HG02610 (cell line): Measurements from ENCODE around the gene RICTOR.
"Not testable (repeated sequence)": the region's sequence is repeated elsewhere in the genome, so short reads cannot be mapped to it uniquely, and the experiment has no call there.

ENCODE experiments used
- ATAC-seq: cut with Tn5 transposase; IDR thresholded peaks from one replicate; pipeline ENCODE4 v1.9.1; 2021; ENCODE audit warnings: mild to moderate bottlenecking, moderate library complexity; ENCODE audit not compliant: unreplicated experiment

The RICTOR gene

DNA sequence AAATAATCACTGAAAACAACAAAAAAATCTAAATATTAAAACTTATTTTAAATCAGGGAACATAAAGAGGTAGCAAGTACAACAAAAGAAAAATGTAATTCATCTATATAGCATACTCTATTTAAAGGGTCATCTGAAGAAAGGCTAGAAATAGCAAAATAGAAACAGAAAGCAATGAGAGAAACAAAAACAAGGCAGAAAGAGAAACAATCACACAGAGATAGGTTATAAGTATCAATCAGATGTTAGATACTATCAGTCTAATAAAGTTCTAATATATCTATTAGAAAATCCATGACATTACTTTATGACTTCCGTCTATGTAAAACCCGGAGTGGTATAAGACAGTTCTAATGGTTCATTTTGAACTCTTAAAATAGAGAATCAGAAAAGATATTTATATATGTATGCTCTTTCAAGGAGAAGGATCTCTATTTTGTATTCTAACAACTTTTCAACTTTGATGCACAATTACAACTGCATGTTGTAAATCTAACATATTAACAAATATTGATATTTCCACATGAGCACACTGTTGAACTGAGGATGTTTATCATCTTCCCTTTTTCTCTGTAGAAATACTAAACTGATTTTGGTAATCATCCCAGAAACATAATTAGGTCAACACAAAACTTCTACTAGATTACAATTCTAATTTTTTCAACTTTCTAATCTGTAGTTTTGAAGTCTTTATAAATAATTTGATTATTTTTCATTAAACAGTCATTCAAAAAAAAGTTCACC, 15.8 kb downstream of the RICTOR start:
- peak; percentile 84 for ATAC-seq

DNA sequence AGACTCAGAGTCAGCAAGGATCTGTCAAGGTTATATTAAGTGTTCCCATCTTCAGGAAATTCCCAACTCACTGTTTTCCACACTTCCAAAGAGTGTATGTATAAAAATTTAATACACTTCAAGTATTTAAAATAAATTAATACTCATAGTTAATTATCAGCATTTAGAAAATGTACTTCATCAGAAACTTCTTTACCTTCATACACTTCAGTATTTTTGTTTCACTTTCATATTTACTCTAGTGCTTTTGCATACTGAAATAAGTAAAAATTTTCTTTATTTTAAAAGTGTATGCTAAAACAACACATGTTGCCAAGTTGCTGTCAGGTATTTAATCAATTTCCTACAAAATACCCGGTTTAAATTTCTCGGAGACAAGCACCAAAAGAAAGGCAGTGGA, 16.5 kb downstream of the RICTOR start:
- ATAC-seq = peak; percentile 58

DNA sequence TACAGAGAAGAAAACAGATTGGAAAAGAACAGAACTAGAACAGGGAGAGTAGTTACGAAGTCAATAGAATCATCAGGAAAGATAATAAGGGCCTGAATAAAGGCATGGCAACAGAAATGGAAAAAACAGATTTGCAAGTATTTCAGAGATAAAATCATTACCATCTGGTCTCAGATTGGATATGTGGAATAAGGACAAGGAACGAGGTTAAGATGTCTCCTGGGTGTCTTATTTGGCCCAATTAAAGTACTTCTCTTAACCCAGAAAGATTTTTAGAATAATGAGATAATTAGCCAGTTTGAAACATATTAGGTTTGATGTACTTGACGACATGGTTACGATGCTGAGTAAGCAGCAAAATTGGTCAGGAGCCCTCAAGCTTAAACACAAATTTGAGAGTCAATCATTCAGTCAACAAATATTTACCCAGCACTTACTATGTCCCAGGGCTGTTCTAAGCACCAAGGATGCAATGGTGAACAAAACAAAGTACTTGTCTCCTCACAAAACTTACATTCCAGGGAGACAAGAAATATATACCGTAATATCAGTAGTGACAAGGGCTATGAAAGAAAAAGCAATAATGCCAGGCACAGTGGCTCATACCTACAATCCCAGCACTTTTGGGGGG, 18.3 kb downstream of the RICTOR start:
- no peak for ATAC-seq

DNA sequence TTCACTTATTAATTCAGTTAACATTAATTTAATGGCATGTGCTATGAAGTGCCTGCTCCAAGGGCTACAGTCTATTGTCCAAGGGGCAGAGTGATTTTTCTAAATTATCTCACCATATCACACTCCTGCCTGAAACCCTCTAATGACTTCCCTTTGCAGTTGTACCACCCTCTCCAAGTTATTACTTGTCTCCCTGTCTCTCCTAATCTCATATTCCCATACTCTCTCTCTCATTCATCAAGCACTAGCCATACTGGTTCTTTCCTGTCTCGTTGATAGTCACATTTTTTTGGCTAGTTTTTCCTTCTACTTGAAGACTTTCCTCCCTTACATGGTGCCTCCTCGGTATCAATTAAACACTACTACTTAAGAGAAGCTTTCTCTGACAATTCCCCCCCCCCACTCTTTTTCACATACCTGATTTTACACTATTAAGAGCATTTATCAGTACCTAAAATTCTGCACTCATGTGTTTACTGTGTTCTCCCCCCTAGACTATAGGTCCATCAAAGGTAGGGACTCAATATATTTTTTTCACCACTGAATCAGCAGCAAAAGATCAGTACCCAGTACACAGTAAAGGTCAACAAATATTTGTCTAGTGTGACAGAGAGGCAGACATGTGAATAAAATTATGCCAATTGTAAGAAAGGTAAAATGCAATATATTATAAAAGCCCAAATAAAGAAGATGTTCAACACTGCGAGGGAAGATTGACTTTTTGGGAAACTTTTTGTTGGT, 19.0 kb downstream of the RICTOR start:
- no peak for ATAC-seq

DNA sequence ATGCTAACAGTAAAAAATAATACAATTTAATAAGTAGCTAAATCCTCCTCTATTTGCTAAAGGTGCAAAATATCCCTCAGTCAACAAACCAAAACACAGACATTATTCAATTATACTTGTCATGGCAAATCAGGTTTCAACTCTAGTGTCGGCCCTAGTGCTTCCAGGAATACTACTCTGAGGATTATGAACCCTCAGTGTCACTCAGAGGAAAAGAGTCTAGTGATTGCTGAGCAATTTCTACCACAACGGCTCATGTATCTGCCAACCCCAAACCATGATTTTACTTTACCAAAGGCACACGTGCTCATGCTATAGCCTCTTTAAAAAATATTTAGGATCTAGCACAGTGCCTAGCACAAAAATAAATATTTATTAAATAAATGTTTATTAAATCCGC, 21.0 kb downstream of the RICTOR start:
- no peak for ATAC-seq

DNA sequence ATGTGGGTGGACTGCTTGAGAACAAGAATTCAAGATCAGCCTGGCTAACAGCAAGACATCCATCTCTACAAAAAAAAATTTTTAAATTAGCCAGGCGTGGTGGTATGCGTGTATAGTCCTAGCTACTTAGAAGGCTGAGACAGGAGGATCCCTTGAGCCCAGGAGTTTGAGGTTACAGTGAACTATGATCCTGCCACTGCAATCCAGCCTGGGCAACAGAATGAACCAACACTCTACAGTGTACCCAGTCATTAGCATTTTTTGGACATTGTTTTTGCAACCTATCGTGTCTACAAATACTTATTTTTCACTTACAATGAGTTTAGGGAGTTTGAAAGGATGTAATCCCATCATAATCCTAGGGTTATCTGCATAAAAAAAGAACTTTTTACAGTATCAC, 22.1 kb downstream of the RICTOR start:
- ATAC-seq = no peak

DNA sequence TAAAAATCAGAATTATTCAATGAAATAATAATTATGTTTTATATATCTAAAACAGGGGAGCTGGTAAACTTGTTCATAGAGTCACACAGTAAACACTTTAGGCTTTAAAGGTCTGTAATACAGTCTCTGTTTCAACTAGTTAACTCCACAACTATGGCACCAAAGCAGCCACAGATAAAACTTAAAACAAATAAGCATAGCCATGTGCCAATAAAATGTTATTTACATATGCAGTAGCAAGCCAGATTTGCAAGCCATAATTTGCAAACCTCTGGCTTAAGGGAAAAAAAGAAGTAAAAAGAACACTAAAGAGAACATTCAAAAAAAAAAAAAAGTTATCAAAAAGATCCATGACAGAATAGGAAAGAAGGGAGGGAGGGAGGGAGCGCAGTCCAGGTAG, 24.9 kb downstream of the RICTOR start:
- ATAC-seq = no peak

DNA sequence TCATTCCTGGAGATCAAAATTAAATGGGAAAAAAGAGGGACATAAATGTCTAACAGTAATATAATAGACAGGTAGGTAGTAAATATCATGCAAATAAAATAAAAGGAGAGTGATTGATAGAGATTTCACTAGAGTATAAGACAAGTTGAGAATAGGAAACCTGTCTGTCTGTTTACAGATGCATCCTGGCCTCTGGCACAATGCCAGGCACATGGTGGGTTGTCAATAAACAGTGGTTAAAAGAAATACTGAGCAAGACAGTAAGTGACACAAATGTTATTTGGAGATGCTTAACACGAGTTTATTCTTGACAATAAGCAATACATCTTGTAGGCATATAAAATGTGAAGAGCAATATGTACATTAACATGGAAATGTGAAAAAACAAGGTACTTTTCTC, 33.3 kb downstream of the RICTOR start:
- no peak for ATAC-seq

DNA sequence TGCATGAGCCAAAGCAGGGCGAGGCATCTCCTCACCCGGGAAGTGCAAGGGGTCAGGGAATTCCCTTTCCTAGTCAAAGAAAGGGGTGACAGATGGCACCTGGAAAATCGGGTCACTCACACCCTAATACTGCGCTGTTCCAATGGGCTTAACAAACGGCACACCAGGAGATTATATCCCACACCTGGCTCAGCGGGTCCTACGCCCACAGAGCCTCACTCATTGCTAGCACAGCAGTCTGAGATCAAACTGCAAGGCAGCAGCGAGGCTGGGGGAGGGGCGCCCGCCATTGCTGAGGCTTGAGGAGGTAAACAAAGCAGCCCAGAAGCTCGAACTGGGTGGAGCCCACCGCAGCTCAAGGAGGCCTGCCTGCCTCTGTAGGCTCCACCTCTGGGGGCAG, 39.7 kb downstream of the RICTOR start:
- not testable (repeated sequence) for ATAC-seq

DNA sequence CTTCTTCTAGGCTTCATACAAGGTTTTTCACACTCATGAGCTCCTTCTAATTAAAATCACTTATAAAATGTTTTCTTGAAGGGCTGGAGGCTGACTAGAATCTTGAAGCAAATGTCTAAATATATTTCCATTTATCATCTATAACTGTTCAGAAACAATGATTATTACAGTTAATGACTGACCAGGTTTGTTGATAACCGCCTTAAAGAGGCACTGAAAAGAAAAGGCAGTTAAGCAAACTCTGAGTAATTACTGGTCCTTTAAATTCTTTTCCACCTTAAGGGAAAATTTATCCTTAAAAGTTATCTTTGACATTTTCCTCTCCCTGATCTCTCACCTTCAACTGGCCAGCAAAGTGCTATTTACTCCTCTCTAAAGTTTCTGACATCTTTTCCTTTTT, 43.2 kb downstream of the RICTOR start:
- ATAC-seq = no peak

DNA sequence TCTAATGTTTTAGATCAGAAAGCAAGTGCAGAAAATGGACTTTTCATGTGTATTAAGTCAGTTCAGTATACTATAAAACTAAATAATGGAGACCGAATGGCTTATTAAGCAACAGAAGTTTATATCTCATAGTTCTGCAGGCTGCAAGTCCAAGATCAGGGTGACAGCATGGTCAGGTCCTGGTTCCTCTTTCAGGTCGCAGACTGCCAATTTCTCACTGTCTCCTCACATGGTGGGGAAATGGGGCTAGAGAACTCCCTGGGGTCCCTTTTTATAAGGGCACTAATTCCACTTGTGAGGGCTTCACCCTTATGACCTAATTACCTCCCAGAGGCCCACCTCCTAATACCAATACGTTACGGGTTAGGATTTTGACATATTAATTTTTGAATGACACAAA, 48.7 kb downstream of the RICTOR start:
- ATAC-seq = no peak

DNA sequence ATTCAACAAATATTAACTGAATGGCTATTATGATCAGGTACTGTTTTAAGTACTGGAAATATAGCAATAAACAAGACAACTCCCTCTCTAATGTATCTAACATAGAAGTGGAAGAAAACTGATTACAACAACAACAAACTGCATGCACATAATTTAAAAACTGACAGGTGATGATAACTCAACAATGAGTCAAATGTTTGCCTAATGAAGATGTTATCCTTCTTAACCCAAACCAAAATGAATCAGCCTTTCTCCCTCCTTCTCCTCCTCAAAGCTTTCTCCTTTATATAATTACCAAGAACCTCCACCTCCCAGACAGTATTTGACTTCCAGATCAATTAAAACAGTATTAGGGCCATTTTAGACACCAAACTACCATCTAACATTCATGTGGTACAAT, 49.3 kb downstream of the RICTOR start:
- ATAC-seq = no peak

DNA sequence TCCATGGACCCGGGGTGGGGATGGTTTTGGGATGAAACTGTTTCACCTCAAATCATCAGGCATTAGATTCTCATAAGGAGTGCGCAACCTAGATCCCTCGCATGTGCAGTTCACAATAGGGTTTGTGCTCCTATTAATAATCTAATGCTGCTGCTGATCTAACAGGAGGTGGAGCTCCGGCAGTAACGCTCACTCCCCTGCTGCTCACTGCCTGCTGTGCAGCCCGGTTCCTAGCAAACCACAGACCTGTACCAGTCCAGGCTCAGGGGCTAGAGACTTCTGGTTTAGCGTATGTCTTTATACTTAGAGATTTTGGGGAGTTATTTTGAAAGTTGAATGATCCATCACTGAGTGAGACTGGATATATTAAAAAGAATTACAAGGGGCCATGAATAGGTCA, 50.2 kb downstream of the RICTOR start:
- ATAC-seq = no peak

DNA sequence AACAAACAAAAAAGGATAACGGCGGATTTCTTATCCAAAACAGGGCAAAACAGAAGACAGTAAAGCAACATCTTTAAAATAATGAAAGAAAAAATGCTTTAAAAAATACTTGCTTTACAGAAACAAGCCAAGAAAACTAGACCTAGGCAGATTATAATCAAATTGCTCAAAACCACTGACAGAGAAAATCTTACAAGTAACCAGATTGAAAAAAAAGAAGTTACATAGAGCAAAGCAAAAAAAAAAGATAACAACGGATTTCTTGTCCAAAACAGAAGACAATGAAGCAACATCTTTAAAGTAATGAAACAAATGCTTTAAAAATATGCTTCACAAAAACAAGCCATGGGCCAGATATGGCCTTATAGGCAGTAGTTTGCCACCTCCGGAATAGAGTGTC, 51.1 kb downstream of the RICTOR start:
- ATAC-seq = no peak

DNA sequence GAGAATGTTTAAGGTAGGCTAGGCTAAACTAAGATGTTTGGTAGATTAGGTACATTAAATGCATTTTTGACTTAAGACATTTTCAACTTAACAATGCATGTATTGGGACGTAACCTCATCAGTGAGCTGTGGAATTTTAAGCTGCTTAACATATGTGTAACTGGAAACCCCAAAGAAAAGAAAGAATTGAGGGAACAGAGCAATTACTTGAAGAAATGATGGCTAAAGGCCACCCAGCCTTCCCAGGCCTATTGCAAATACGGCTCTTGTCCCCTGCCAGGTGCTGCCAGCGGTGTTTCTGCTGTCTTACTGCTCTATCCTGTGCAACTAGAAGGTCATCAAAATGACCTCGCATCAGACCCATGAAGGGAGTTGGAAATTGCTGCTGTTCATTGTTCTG, 52.0 kb downstream of the RICTOR start:
- no peak for ATAC-seq

DNA sequence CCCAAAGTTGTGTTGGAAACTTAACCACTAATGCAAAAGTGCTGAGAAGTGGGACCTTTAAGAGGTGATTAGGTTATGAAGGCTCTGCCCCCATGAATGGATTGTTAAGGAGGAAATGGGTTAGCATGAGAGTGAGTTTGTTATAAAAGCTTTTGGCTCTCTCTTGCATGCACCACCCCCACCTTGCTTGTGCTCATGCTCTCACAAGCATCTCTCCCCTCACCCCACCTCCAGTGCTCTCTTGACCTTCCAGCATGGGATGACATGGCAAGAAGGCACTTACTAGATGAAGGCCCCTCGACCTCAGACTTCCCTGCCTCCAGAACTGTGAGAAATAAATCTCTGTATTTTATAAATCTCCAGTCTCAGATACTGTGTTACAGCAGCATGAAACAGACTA, 52.8 kb downstream of the RICTOR start:
- no peak for ATAC-seq

DNA sequence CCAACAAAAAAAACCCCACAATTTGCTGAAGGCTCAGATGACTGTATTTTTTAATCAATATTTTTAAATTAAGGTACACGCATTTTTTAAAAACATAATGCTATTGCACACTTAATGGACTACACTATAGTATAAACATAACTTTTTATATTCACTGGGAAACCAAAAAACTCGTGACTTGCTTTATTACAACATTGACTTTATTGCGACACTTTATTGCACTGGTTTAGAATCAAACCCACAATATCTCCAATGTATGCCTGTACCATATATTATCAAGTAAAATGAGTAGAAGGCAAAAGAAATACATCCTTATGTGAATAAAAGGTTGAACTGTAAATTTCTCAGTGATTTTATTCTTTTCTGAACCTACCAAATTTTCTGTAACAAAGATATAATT, 53.7 kb downstream of the RICTOR start:
- no peak for ATAC-seq

DNA sequence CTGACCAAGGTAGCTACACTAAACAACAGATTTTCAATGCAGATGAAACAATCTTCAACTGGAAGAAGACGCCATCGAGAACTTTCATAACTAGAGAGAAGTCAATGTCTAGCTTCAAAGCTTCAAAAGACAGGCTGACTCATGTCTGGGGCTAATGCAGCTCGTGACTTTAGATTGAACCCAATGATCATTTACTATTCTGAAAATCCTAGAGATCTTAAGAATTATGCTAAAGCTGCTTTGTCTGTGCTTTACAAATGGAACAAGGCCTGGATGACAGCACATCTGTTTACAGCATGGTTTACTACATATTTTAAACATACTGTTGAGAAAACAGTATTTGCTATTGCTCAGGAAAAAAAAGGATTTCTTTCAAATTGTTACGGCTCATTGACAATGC, 54.9 kb downstream of the RICTOR start:
- ATAC-seq = no peak

DNA sequence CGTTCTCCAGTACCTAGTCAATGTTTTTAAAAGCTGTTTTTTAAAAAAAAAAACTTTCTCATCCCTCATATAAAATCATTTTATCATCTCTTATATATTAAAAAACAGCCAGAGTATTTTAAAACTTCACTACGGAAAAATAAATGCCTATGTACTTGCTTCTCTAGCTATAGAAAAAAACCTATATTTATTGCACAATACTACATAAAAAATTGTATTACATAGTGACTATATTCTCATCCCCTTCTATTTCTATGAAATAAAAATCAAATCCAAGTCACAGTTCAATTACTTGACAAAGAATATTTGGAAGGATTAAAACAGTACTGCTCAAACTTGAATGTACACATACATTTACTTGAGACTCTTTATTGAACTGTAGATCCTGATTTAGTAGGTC, 56.7 kb downstream of the RICTOR start:
- no peak for ATAC-seq

DNA sequence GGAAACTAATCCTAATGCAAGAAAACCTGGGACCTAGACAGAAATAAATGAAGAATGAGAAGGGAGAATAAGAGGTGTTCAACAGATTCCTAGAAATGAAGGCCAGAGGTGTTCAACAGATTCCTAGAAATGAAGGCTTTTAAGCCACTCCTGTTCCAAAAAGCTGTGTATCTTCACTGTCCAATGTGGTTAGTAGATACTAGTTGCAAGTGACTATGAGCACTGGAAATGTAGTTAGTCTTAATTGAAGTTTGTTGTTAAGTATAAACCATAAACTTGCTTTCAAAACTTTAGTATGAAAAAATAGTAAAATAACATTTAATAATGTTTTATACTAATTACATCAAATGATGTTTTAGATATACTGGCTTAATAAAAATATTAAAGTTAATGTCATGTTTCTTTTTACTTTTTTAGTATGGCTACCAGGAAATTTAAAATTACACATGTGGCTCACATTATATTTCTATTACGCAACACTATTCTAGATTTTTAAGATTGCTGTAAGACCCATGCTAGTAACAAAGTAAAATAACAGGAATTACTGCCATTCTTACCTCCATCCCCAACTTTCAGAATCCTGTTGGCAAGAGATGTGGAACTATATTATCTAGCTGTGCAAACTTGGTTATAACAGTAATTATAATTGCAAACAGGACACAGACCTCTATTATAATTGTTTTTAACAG, 57.5 kb downstream of the RICTOR start:
- ATAC-seq = no peak

DNA sequence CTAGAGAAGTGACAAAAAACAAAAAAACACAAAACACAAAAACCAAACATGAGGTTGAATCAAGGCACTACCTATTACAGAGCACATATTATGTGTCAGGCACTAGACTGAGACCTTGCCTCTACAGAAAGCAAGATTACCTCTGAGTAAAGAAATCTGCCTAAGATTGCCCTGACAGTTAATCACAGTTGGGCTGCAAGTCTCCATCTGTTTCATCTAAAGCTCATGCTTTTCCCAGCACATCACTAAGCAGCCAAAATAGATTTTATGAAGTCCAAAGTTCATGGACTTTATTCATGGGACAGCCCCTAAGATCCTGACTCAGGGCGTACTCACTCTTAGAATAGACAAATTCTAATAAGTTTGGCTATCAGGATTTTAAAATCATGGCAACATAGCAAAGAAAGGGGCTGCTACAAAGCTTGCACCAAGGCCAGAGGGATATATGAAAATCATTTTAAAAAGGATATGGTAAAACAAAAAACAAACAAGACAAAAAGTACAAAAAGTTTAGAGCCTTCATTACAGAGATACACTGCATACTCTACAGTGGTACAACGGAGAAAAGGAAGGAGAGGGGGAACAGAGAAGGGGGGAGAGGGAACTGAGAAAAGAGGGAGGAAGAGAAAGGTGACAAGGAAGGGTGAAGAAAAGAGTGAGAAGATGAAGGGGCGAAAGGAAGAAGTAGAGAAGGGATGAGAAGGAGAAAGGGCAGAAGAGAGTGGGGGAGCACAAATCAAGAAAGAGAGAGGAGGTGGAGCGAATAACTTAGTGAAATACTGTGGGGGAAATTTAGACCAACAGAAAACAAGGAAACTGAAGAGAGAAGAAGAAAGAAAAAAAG, 58.2 kb downstream of the RICTOR start:
- no peak for ATAC-seq
